Jurkat, Clone E6-1 (cell line): ENCODE measurements around the gene TBXAS1.

Experiments used
- DNase-seq: peaks from one replicate; pipeline ENCODE4 v3.0.0-alpha.2; 2011; ENCODE audit warnings: low read depth, low spot score
- H3K4me3 ChIP-seq: 2 replicates; pipeline ENCODE4 v1.5.1; 2011; ENCODE audit warnings: mild to moderate bottlenecking, low read length, control low read depth, moderate library complexity

TBXAS1 gene

DNA sequence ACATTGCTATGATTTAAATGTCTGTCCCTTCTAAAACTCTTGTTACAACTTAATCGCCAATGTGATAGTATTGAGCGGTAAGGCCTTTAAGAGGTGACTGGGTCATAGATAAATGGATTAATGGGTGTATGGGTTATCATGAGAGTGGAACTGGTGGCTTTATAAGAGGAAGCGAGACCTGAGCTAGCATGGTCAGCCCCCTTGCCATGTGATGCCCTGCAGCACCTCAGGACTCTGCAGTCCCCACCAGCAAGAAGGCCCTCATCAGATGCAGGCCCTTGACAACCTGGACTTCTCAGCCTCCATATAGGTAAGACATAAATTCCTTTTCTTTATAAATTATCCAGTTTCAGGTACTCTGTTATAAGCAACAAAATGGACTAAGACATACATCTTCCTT is 218.1 kb downstream of the TBXAS1 start:
- DNase-seq: no peak
- H3K4me3 ChIP-seq: no peak overlapping the region

DNA sequence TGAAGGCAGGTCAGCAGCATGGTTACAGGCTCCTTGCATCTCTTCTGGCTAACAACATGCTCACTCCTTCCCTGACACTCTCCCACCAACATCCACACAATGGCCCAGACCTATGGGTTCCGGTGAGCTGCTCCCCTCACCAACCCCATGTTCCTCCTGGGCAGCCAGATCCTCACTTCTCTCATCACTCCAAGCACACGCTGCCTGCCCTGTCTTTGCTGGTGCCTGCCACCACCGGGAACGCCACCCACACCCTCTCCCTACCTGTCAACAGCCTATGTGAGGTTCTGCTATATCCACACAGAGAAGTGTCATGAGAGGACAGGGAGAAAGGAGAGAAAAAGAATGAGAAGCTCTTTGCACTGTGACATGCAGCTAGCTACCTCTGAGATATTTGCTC is 219.1 kb downstream of the TBXAS1 start:
- no peak for DNase-seq
- H3K4me3 ChIP-seq: no peak overlapping the region

DNA sequence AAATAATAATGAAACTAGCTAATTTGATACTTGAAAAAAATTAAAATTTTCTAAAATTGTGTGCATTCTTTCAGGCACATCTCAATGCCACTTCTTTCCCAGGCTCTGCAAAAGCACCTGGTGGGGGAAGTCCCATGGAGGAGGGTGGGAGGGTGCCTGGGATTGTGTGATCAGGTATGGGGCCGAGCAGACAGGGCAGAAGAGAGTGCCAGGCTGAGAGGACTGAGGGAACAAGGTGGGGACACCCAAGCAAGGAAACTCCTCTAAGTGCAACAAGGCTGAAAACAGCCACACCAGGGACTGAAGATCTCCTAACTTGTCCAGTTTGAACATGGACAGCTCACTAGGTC is 219.9 kb downstream of the TBXAS1 start:
- H3K4me3 ChIP-seq: no peak overlapping the region
- DNase-seq: no peak

DNA sequence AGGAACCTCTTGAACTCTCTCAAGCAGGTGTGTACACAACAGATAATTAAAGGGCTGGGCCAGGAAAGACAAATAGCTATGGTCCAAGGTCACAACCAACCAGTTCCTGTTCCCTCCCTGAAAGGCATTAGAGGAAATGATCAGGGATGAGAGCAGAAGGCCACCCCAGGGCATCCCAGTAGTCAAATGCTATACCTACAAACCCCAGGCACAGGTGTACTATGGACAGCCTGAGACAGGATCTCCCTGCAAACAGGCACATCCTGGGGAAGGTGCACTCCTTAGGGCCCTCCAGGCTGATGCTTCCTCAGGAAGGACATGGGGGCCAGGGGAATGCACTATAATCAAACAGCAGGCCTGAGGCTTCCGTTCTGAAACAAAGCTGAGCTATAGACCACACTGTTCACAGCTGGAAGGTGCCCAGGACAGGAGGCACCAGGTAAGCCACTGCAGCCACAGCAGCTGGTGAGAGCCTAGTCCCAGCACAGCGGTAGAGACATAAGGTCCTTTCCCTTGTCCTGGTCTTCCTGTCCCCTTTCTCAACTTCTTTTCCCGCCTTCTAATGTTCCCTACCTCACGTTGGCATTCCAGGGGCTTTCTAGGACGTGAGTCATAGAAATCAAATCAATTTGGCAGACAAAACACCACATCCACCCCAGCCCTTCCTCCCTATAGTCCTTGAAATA is 220.4 kb downstream of the TBXAS1 start:
- no peak overlapping the region for H3K4me3 ChIP-seq
- DNase-seq: no peak

DNA sequence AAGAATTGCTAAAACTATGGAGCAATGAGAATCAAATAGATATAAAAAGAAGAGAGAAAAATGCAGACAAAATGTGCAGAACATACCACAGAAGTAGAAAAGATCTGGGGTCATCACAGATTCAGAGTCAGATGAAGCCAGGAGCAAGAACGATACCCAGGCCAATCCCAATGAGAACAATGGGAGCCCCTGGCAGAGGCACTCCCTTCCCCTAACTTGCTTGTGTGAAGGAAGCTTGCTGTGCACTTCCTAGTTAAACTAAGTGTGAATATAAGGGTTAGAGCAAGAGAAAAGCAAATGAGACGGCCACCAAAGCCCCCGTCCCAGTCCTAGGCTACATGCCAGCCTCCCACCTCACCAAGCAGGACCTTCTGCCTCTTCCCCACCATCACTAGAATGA is 221.0 kb downstream of the TBXAS1 start:
- no peak for DNase-seq
- no peak overlapping the region for H3K4me3 ChIP-seq

DNA sequence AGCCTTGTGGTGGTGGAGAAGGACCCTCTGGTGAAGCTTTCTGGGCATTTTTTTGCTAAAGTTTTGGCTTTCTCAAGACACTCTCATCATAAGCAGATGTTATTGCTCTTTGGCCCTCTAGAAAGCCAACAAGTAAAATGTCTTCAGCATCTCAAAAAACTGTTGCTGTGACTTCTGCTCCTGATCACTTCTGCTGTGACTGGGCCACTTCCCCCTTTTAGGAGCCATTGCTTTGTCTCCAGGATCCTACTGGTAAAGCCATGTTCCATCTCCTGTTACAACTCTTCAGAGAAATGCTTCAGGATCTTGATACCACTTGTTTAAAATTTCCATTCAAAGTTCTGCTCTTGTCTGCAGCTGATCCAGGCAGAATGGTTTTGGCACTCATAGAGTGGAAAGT is 222.8 kb downstream of the TBXAS1 start:
- DNase-seq: no peak
- H3K4me3 ChIP-seq: no peak overlapping the region

DNA sequence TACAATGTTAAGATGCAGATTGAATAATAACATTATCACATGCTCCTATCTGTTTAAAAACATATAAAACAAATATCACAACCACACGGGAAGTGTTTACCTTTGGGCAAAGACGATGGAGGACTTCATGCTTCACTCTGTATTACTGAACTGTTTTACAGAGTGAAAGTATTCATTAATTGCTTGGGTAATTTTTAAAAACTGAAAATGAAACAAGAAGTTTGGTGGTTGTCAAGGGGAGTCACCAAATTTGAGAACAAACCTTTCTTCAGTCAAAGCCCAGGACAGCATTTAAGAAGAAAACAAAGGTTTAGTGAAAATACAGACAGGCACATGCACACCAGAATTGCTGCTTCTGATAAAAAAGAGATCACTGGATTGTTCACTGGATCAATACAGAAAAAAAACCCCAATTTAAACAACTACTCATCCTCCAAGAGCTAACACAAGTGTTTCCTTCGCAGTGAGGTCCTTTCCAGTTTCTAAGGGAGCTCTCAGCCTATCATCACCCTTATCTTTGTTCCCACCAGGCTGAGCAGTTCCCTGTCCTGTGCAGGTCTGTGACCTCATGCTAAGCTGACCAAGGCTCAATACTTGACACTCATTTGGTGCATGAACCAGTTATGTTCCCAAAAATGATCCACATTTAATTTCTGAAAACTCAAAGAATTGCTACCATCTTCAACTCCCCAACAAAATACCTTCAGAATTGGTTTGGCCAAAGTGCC is 224.9 kb downstream of the TBXAS1 start:
- no peak for DNase-seq
- H3K4me3 ChIP-seq: no peak overlapping the region

DNA sequence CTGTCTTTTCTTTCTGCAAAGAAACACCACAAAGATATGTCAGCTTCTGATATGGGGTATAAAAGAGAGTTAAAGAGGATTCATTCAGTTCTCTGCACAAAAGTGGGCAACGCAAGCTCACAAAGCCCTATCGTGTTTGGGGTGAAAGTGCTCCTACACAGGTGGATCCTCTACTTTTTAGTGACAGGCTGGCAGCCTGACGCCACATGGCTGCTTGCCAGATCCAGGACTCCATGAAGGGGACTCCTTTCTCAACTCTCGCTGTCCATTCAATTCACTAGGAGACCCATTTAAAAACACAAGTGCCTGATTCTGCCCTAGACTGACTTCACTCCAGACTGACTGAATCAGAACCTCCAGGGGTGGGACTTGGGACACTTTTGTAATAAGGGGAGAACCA is 225.7 kb downstream of the TBXAS1 start:
- H3K4me3 ChIP-seq: no peak overlapping the region
- no peak for DNase-seq

DNA sequence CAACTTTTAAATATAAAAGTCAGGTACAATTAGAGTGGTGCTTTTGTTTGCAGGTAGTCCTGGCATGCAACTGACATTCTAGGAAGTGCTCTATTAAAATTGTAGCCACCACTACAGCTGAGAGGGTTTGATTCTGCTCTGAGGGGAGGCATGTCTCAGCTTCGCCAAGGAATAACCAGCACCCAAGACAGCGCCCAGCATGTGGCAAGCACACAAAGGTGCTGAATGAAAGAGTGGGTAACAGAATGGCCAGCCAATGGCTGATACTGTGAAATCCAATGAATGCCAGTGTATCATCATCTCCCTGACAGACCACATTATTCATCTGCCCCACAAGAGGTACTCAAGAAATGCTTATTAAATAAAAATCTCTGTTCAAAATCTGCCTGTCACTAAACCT is 226.8 kb downstream of the TBXAS1 start:
- H3K4me3 ChIP-seq: no peak overlapping the region
- no peak for DNase-seq

DNA sequence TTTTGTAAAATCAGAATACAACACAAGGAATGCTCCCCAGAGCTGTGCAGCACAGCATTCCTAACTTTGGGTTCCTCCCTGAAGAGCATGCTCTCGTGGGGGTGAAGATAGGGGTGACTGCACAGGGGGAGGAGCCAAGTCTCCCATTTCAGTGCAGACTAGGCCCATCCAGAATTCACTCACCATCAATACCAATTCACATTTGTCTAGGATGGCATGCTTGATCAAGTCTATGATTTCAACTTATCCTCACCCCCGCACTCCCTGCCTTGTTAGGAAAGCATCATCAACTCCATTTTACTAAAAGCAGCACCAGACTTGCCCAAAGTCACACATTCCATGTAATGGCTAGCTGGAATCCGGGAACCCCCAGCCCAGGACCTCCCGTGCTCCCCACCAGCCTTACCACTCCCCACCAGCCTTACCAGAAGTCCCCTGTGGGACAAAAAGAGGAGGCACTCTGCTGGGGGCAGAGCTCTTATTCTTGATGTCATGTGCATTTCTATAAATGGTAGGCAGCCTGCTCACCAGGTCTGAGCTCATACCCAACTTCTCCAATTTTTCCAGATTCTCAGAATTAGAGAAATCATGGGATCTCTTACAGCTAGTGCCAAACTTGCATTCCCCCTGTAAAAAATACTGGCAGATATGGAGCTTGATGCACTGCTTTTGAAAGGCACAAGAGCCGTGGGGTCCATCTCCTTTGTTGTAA is 227.5 kb downstream of the TBXAS1 start:
- H3K4me3 ChIP-seq: no peak overlapping the region
- no peak for DNase-seq

DNA sequence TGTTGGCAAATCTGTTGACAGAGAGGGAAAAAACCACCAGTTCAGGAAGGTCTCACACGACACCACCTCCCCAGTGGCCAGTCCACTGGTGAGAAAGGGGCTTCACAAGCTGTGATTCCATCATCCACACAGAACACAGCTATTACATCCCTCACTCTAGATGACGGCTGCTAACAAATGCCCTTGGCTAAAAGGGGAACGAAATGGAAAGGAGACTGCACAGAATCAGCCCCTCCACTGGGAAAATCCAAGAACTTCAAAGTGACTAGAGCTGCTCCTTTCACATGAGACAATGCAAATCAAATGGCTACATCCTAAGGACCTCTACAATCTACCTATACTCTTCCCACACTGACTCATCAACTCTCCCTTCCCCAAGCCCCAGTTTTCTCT is 228.1 kb downstream of the TBXAS1 start:
- no peak for DNase-seq

DNA sequence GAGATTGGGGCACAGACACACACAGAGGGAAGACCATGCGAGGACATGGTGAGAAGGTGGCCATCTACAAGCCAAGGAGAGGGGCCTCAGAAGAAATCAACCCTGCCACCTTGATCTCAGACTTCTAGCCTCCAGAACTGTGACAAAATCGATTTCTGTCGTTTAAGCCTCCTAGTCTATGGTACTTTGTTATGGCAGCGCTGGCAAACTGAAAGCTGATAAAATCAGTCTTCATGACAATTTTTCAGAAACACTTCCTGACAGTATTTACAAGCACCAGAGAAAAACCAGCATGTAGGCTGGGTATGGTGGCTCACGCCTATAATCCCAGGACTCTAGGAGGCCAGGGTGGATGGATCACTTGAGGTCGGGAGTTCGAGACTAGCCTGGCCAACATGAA is 229.5 kb downstream of the TBXAS1 start:
- no peak for DNase-seq
- H3K4me3 ChIP-seq: no peak overlapping the region

More for the DNA sequence above, 228.1 kb downstream of the TBXAS1 start:
- no peak overlapping the region for H3K4me3 ChIP-seq

DNA sequence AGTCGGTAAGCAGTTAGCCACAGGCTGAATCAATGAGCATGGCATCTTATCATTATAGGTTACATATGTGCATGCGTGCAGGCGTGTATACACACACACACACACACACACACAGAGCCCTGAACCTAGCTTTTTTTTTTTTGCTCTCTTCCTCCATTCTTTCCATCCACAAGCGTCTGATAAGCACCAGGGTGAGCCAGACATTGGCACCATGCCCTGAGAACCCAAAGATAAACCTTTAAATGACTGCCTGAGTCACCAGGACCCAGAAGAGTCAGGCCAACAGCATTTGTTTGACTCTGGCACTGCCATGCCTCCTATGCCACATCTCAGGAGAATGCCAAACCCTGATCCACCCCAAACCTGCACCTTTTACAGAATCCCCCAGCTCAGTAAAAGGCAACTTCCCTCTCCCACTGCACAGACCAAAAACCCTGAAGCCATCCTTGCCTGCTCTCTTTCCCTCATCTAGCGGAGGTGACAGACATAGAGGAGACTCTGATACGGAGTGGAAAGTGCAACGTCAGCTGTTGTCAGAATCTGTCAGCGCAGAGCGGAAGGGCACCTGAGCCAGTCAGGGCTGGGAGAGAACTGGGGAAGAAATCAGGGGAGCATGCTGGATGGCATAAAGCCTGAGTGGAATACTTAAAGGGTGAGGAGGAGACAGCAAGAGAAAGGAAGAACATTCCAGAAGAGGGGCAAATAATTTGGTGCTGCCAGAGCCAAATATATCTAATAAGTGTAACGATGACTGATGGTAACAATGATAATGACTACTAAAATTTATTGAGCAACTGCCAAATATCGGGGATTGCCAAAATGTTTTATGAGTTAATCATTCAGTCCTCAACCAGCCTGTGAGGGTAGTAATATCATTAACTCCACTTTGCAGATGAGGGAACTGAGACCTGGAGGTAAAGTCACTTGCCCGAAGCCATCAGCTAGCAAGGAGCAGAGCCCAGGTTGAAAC is 230.5 kb downstream of the TBXAS1 start:
- no peak overlapping the region for H3K4me3 ChIP-seq
- no peak for DNase-seq

DNA sequence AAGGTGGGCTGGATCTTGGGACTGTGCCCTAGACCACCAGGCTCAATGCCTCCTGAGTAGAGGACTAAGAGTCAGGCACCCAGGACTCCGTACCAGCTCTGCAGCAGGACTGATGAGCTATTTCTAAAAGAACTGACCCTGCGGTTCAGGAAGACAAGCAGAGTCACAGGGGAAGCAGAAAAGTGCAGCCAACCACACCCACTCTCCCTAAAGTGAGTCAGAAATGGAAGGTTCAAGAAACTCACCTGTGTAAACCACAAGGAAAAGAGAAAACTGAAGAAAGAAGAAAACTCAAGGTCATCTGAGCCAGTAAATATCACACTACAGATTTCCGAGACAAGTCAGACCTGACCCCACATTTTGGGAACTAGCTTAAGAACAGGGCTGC is 231.2 kb downstream of the TBXAS1 start:
- H3K4me3 ChIP-seq: no peak overlapping the region
- DNase-seq: no peak

DNA sequence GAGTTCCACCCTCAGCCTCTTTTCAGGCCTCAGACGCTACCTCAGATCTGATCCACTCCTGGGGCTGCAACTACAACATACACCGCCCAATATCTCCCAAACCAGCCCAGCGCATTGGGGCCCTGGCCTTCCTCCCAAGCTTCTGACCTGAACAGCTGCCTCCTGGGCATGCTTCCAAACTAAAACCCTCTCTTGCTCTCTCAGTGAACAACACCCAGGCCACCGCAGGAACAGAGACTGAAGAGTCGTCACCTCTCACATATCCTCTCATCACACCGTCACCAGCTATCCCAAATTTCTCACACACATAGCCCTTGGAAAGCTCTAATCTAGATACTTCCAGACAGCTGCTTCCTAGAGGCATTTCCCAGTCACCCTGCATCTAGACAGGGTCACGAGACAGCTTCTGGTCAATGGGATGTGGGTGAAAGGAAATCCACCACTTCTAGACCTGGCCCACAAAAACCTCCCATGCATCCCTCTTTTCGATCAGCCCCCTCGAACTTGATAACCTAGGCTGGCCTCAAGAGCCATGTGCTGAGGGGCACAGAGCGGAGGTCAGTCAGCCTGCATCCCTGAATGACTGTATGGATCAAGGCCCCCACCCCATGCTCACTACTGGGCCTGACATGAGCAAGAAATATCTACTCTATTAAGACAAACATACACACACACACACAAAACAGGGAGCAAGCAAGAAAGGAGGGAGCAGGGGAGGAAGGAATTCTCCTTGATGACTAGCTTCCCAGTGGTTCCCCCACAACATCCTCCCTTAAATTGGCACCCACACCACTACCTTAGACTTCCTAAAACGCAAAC is 231.9 kb downstream of the TBXAS1 start:
- no peak for DNase-seq
- no peak overlapping the region for H3K4me3 ChIP-seq

DNA sequence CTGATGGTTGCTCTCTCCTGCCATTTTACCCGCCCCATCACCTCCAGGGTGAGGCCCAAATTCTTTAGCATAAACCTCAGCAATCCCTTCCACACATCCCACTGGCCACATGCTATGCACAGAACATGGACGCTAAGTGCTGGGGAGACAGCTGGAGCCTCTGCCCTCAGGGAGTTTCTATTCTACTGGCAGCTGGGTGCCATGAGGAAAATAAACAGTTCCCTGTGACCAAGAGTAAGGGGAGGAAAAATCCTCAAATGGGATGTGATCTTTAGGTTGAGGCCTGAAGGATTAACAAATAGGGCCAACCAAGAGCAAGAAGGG is 232.5 kb downstream of the TBXAS1 start:
- H3K4me3 ChIP-seq: peak overlapping the region; percentile 72

DNA sequence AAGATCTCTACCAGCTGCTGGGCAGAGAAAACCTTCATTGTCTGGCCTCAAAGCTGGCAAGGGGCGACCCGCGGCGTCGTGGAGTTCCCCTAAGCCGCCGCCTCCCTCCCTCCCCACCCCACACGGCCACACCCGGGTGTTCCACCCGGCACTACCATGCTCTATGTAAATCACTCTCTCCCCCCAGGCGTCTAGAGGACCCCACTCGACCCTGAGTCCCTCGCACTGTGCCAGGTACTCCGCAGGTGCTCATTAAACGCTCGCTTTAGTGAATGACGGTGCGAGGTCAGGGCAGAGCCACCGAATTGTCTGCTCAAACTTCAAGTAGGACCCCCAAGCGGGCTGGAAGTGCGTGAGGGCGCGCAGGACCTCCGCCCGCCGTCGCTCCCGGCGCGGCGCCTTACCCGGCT is 233.1 kb downstream of the TBXAS1 start:
- DNase-seq: peak; percentile 23

More for the DNA sequence above, 232.5 kb downstream of the TBXAS1 start:
- DNase-seq: no peak

DNA sequence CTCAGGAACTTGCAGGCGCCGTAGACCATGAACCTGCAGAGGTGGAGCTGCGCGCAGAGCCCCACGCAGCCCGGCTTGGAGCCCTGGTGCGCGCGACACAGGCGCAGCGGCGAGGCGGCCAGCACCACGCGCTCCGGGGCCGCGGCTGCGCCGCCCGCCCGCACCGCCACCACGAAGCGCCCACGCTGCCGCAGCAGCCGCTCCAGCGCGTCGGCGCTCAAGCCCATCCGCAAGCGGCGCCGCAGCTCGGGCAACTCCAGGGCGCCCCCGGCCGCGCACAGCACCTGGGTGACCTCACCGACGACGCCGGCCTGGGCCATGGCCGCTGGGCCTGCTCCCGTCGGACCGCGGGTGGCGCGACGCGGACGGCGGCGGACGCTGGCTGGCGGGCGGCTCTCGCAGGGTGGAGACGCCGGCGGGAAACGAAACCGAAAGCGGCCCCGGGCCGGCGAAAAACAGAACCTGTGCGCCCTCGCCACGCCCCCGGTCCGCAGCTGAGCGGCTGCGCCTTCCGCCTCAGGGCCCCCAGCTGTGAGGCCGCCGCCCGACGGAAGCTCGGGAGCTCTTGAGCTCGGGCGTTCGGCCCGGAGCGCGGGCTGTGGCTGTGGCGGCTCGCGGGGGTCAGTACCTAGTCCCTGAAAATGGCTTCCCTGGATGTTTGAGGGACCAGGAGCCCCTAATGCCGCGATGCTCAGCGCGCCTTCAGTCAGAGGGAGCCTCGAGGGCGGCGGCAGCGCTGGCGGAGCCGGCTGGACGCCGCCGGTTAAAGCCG is 233.7 kb downstream of the TBXAS1 start, which contains the start of gene PARP12:
Gene PARP12 (minus strand): TSS at position 424 of the 772 bp plus-strand sequence. CDS start 104 bp downstream, at position 320.
- DNase-seq: peak; percentile 71
- peak within 1 kb of the TSS; percentile 72 for H3K4me3 ChIP-seq

More for the DNA sequence above, 233.1 kb downstream of the TBXAS1 start:
- H3K4me3 ChIP-seq: peak overlapping the region; percentile 72
